GM21515 (cell line): ENCODE results near the gene CBY2.

Experiments
- ATAC-seq: cut with Tn5 transposase; IDR thresholded peaks from one replicate; pipeline ENCODE4 v1.9.1; 2021; ENCODE audit not compliant: unreplicated experiment

The CBY2 gene

GRCh38 chr13:45700971-45701900 is 884 bp upstream of the CBY2 start:
- ATAC-seq: peak; percentile 60

- ATAC-seq: no peak
Observed at GRCh38 chr13:45702869-45703391, 810 bp downstream of the CBY2 start.

- no peak for ATAC-seq
Observed at GRCh38 chr13:45704211-45704739, 2.2 kb downstream of the CBY2 start.

GRCh38 chr13:45704854-45705695 is 3.0 kb downstream of the CBY2 start:
- ATAC-seq: no peak

- peak; percentile 46 for ATAC-seq
Observed at GRCh38 chr13:45705918-45706317, 3.8 kb downstream of the CBY2 start.

DNA sequence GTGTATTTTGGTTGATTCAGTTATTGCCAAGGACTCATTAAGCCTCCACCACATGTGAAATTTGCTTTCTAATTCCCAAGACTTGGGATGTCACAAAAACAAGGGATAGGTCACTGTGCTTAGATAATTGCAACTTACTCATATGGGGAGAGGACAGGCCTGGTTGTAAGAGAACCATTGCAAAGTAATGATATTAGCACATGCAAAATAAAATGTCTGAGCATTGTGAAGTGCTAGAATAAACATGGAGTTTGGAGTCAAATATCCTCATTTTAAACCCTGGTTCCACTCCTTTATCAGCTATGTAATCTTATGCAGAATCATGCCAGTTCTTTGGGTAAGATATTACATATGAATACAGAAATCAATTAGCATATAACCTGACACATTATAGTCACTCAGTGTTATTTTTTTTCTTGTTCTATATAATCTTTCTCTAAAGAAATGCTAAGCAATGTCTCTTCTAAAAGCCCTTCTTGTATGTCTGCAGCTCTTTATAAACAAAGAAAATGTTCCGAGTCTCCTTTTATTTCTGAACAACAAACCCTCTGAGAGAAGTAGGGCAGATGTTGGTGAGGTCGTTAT is 5.5 kb downstream of the CBY2 start:
- ATAC-seq: no peak

- no peak for ATAC-seq
Observed at GRCh38 chr13:45711951-45712350, 9.8 kb downstream of the CBY2 start.

- ATAC-seq: no peak
Observed at GRCh38 chr13:45713106-45713690, 11.1 kb downstream of the CBY2 start.

GRCh38 chr13:45713721-45714120 is 11.6 kb downstream of the CBY2 start:
- ATAC-seq: no peak

DNA sequence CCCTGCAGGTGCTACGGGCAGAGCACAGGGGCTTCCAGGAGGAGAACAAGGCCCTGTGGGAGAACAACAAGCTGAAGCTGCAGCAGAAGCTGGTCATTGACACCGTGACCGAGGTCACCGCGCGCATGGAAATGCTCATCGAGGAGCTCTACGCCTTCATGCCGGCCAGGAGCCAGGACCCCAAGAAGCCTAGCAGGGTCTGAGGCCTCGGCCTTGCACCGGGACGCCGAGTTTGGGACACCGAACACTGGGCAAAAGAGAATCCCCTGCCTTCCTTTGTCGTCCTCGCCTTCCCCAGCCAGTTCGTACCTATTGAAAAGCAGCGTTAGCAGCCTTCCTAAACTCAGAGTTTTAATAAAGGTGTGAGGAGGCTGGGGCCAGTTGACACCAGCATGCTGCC is 12.1 kb downstream of the CBY2 start:
- no peak for ATAC-seq

DNA sequence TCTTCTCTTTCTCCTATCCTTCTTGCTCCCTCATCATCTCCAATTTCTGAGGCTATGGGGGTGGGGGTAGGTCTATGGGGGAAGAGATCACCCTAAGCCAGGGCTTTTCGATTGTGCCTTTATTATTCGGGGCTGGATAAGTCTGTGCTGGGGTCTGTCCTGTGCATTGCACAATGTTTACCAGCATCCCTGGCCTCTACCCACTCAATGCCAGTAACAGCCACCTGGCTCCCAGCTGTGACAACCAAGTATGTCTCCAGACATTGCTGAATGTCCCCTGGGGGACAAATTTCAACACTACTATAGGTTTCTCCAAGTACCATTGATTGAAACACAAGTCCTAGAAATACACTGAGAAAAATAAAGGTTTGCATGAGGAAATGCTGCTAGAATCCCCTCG is 13.2 kb downstream of the CBY2 start:
- ATAC-seq: no peak

DNA sequence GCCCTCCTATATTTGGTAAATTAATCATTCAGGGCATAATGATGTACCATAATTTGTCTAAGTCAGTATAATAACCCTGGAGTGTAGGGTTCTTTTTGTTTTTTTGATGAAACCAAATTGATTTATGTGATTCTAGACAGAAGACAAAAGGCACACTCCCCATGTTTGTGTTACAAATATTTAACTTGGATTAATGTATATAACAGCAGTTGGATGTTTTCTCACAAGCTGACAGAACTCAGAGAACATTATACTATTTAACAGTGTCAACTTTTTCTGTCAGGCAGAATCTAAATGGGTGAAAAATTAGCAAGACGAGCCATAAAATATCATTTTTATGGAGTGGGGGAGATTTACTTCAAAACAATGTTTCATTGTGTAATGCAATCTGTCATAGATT is 15.2 kb downstream of the CBY2 start:
- ATAC-seq: no peak

DNA sequence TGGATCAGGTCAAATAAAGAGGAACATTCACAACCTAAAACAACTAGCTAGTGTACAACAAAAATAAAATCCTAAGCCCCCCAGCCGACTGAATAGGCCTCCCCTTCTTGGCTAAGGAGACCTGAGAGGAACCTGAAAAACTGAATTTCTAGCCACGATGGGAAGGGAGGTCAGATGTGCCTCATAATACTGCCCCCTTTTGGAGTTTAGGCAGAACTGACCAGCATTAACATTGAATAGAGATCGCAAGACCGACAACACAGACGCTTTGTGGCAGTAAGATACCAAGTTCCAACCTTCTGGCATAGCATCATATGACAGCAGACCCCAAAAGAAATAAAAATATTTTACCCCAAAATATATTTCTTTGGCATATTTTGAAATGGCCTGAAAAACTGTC is 15.9 kb downstream of the CBY2 start:
- no peak for ATAC-seq

- no peak for ATAC-seq
Observed at GRCh38 chr13:45718992-45719391, 16.9 kb downstream of the CBY2 start.

DNA sequence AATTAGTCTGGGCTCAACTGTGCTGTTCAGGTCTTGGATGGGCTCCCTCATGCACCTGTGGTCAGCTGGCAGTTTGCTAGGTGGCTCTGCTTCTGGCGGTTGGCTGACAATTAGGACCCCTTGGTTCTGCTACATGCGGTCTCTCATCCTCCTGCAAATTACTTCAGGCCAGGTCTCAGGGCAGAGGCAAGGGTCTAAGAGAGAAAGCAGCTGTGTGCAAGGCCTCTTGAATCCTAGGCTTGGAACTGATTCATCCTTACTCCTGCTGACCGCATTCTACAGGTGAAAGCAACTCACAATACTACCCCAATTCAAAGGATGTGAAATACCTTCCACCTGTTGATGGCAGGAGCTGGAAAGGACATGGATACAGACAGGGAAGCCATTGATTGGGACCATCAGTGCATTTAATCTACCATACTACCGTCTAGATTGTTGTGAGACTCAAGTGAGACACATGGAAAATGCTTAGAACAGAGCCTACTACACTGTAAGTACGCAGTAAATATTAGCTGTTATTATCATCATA is 19.1 kb downstream of the CBY2 start:
- no peak for ATAC-seq

DNA sequence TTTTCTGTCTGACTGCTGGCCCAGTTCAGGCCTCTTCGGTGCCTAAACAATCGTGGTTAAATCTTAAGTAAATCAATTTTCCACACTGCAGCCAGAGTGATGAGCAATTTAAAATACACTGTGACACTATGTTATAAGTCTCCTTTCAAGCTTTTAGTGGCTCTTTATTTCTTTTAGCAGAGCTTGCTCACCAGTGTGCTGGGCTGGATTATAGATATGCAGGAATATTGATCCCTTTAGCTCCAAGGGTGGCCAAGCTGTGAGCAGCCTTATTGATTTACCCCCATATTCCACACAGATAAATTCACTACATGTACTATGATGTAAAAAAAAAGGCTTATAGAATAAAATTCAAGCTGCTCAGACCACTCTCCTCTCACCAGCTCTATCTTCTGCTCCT is 21.7 kb downstream of the CBY2 start:
- no peak for ATAC-seq

DNA sequence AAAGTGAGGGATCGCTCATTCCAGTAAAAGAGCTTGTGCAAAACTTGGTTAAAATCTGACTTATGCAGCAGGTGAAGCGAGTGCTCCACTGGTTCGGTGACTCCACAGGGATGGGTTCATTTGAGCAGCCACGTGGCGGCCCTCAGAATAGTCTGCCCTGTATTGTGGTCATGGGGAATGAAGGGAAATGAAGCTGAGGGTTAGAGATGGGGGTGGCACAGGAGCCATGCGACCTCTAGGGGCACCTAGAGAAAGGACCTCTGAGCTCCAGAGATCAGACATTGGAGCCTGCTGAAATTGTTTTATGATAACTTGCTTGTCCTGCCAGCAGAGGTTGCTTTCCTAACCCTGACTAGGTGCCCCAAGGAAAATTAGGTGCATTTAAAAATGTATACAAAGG is 26.6 kb downstream of the CBY2 start:
- no peak for ATAC-seq

GRCh38 chr13:45731455-45731854 is 29.3 kb downstream of the CBY2 start:
- ATAC-seq: no peak

- no peak for ATAC-seq
Observed at GRCh38 chr13:45732916-45733315, 30.8 kb downstream of the CBY2 start.

DNA sequence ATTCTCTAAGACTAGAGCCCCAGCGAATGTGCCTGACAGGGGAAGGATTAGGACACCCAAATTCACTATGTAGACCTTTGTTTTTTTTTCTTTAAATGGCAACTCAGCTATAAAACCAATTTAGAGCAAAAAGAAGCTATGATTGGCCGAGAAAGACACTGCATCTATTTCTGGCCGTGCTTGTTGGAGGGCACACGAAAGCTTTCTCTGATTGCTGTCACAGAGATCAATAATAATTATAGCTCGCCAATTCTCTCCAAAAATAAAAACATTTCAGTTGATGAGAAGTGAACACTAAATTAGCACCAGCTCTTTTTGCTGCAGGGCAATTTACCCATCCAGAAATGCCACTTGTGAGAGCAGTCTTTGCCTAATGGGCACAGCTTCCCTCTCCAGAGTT is 31.2 kb downstream of the CBY2 start:
- no peak for ATAC-seq
